NCI-H510A (cell line): ENCODE measurements around the gene ARHGAP26.

Experiments used
- DNase-seq: peaks from one replicate; lab custom pipeline; 2025; lab: John Stamatoyannopoulos, UW

The ARHGAP26 gene

GRCh38 chr5:143041972-143042770 is 272.0 kb downstream of the ARHGAP26 start:
- DNase-seq, result no peak

- no peak for DNase-seq
Observed at GRCh38 chr5:143044265-143044664, 274.1 kb downstream of the ARHGAP26 start.

DNA sequence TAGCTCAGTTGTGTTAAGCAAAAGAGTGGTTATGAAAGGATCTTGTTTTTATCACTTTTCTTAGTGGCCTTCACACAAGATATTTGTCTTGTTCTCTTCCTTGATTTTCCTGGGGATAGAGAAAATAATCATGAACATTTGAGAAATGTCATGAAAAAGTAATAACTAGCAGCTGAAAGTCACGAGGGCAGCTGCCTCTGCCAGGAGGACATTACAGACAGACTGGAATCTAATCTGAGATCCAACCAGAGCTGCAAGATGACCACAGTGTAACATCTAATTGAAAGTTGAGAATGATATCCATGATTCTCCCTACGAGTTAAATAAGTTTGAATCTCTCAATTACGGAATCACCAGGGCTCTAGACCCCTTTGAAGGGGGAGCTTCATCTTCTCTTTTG is 274.9 kb downstream of the ARHGAP26 start:
- no peak for DNase-seq

DNA sequence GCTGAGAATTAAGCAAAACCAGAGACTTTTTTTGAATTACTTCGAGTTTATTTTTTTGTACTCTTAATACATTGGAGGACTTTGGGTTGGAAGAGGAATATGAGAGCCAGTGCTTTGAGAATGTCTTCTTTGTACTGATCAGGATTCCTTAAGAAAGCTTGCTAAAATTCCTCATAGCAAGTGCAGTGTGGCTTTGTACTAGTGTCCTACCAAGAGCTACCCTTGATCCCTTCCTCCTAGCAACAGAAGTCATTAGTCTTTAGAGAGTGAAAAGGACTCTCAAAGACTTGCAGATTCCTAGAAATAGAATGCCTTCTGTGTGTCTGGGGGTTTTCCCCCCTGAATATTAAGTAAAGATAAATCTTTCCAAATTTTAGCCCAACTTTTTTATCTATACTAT is 276.1 kb downstream of the ARHGAP26 start:
- DNase-seq, result no peak

- no peak for DNase-seq
Observed at GRCh38 chr5:143047091-143047490, 276.9 kb downstream of the ARHGAP26 start.

DNA sequence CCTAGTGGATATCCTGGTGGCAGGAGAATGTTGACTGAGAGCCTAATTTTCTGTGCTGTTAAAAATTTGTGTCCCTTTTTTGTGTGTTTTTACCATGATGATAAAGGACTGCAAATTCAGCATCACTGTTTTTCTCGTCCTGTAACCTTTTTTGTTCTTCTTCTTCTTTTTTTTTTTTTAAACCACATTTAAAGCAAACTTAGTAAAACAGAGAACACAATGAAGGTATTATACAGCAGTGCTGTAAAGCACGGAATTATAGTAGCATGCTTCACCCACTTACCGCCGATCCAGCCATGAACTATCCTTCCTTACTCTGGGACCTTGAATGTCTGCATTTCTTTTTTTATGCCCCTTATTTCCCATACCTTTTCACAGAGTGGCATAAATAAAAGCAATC is 280.0 kb downstream of the ARHGAP26 start:
- DNase-seq, result no peak

DNA sequence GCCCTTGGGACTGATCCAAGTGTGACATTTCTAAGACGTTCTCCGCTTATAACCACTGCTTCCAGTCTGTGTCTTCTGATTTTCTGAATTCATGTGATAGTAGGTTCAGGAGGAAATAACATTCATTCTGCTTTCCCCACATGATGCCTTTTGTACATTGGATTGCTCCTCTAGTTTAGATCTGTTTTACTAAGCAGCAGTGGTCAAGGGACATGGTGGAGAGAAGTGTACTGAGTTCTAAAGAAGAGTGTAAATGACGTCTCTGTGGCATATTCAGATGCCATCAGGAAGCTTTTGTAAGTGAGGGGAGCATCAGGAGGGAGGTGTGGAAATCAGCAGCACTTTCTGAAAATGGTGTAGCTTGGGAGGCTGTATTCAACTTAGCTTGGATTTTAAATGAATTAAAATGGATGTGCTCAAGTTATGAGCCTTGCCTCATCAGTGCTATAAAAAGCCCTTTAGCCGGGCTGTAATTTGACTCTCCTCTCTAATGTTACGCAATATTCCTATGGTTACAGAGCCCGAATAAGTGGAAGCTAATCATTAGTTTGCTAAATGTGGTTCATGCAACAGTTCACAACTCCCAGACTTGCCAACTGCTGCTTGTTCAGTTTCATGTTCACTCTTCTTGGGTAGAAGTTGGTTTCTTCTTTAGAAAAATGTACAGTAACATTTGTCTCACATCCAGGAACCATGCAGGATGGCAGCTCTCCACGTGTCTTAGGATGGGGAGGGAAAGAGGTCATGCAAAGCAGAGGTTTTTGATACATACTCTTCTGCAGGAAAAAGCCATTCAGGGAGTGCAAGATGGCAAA is 281.3 kb downstream of the ARHGAP26 start:
- DNase-seq, result no peak

- no peak for DNase-seq
Observed at GRCh38 chr5:143052967-143053682, 282.9 kb downstream of the ARHGAP26 start.

GRCh38 chr5:143053780-143054179 is 283.6 kb downstream of the ARHGAP26 start:
- no peak for DNase-seq

DNA sequence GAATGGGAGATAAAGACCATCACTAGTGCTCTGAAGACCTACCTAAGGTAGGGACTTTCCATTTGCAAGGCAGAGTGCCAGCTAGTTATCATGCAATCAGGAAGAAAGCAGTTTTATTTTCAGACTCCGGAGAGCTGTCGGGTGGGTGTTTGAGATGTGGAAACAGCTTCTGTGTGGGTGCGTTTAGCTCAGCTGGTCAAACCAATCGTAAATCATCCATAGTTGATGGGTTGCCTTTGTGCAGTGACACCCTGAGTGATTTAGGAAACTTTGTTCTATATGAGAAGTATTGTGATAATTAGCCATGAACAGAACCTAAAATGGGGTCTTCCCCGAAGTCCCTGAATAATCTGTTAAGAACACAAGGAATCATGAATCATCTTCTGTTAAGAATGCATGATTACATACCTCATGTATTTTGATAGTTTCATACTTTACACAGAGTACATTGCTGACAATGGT is 284.3 kb downstream of the ARHGAP26 start:
- no peak for DNase-seq

DNA sequence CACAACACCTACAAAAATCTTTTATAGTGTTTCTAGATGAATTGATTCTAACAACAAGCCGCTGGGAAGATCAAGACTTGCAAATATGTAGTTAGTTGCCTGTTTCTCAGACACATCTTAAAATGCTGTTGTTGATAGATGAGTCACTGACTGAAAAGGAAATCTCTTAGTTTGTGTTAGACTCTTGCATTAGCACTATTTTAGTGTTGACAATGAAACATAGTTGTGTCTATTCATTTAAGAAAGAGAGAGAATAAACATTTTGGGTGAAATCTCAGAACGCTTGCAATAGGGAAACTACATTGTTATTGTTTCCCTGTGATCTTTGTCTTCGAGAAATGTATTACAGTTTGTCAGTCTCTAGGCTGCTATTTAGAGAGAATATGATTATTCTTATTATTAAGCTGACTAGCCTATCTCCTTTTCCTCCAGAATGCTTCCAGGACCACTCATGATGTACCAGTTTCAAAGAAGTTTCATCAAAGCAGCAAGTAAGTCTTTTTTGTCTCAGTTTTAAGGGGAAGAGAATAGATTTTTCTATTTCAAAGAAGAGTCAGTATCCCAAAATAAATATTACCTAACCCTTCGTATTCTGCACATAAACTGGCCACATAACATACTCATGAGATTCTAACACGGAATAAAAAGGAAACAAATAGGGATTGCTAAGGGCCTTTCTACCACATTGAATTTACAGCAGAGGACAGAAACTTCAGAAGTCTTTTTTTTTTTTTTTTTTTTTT is 285.6 kb downstream of the ARHGAP26 start:
- DNase-seq, result no peak

GRCh38 chr5:143056339-143056704 is 286.1 kb downstream of the ARHGAP26 start:
- DNase-seq, result no peak

DNA sequence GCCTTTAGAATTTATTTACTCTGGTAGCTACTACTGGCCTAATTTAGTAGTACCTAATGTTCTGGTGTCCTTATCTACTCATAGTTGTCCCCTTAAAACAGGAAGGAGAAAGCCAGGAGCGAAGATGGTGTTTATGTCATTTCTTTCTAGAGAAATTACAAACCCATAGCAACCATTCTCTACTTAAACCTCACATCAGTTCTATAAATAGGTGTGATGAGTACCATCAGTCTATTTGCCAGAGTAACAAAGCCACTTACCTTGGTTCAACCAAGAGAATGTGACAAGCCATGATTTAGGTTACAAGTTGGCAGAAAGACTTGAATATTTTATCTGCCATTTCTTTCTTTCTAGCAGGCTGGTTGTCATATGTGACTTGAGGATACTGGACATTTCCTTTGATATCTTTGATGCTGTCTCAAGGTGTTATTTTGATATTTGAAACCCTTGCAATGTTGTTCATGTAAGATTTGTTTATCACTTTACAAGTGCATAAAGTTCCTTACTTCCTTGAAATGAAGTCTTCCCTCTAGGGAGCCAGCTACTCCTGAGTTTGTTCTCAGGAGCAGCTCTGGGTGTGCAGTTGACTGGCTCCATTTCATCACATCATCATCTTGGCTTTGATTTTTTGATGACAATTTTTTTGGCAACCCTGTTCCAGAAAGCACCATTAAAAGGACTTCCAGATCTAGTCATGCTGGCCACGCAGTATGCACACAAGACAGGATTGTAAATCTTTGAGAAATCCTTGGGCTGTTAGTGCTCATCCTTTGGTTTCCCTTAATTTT is 286.8 kb downstream of the ARHGAP26 start:
- no peak for DNase-seq

DNA sequence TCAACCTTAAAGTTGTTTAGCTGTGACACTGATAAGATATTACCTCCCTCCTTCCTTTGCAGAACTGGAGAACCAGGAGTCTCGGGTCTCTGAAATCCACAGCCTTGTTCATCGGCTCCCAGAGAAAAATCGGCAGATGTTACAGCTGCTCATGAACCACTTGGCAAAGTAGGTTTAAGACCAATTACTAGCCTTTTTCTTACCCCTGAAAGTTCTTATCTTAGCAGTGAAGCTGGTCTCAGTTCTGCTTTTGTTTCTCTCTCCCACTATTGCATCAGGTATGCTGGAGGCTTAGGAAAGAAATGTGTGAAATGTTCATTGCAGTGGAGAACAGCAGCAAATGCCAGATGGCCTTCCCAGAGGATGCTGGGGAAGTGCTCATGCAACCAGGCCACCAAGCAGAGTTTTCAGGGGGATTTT is 287.4 kb downstream of the ARHGAP26 start:
- no peak for DNase-seq

DNA sequence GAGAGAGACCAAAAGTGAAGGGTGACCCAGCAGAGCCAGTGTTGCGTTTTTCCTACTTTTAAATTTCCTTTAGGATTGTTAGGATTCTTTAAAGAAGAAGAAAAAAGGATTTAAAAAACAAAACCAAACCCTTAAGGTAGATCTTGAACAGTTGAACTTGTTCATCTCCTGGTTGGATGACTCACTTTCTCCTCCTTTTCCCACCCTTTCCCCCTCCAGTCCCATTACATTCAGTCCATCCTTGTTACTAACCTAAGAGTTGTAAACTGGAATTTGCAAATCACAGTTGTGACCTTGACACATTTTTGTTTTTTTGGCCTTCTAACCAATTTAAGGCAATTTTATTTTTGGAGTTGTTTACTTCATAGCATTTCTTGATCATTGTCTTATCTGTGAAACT is 289.2 kb downstream of the ARHGAP26 start:
- no peak for DNase-seq

GRCh38 chr5:143059976-143060765 is 290.0 kb downstream of the ARHGAP26 start:
- DNase-seq, result no peak

DNA sequence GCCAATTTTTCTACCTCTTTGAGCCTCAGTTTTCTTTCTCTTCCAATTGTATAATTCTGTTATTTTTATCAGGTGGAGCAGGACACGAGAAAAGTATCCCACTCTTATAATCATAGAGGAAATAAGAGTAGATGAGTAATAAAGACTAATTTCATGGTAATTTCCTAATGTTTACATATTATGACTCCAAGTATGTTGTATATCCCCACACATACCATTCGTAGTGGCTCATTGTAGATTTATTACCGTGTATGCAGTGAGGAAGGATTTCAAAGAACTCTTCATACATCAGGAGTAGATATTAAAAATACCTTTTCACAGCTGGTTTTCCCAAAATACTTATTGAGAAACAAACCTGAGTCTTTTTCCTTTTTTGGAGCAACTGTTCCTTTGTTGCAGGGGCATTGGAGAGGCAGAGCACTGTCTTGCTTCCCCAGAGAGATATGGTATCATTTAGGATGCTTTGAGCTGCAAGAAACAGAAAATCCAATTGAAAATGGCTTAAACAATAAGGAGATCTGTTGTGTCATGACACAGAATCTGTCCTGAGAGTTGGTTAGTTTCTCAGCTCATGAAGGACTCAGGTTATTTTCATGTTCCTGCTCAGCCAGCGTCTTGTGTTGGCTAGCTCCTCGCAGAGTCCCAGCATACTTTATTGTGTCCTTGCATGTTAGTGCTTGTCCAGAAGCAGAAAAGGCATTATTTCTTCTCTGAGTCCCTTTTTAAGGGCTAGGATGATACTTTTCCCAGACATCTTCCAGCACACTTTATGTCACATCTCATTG is 291.2 kb downstream of the ARHGAP26 start:
- DNase-seq, result no peak

DNA sequence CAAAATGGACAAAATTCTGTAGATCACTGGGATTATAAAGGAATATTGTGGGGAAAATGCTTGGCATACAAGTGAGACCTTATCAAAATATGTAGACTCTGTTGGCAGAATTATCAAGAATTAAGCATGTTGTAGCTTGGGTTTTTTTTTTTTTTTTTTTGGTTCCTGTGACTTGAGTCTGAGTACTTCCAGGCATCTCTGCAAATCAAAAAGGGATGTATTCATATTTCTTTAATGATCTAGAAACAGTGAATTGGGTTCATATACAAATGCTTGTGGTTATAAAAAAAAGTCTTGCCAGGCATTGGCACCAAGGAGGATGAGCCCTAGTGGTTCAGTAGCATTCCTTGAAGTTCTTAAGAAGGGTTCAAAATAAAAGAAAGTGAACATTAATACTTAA is 292.2 kb downstream of the ARHGAP26 start:
- DNase-seq, result no peak

GRCh38 chr5:143063175-143063970 is 293.2 kb downstream of the ARHGAP26 start:
- DNase-seq, result no peak
